ENCODE results near the gene NKAP.
"Not testable (repeated sequence)": the region's sequence is repeated elsewhere in the genome, so short reads cannot be mapped to it uniquely, and the experiment has no call there.

DNA sequence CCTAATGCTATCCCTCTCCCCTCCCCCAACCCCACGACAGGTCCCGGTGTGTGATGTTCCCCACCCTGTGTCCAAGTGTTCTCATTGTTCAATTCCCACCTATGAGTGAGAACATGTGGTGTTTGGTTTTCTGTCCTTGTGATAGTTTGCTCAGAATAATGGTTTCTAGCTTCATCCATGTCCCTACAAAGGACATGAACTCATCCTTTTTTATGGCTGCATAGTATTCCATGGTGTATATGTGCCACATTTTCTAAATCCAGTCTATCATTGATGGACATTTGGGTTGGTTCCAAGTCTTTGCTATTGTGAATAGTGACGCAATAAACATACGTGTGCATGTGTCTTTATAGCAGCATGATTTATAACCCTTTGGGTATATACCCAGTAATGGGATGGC, 33.6 kb upstream of the NKAP start:
- TF ChIP-seq, protein P1, sequence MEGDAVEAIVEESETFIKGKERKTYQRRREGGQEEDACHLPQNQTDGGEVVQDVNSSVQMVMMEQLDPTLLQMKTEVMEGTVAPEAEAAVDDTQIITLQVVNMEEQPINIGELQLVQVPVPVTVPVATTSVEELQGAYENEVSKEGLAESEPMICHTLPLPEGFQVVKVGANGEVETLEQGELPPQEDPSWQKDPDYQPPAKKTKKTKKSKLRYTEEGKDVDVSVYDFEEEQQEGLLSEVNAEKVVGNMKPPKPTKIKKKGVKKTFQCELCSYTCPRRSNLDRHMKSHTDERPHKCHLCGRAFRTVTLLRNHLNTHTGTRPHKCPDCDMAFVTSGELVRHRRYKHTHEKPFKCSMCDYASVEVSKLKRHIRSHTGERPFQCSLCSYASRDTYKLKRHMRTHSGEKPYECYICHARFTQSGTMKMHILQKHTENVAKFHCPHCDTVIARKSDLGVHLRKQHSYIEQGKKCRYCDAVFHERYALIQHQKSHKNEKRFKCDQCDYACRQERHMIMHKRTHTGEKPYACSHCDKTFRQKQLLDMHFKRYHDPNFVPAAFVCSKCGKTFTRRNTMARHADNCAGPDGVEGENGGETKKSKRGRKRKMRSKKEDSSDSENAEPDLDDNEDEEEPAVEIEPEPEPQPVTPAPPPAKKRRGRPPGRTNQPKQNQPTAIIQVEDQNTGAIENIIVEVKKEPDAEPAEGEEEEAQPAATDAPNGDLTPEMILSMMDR (IDR thresholded peaks at IDR 0.05; ENCODE audit: poor library complexity, severe bottlenecking): not testable (repeated sequence)
- TF ChIP-seq SMC3 (conservative IDR thresholded peaks at IDR 0.05; ENCODE audit: poor library complexity); TAF1 (IDR thresholded peaks at IDR 0.05; ENCODE audit: low read depth); EP300 (conservative IDR thresholded peaks at IDR 0.05; ENCODE audit: poor library complexity, severe bottlenecking); RAD21 (conservative IDR thresholded peaks at IDR 0.05); EZH2 (IDR thresholded peaks at IDR 0.05; ENCODE audit: borderline replicate concordance, insufficient read depth, low read length, poor library complexity, severe bottlenecking): not testable (repeated sequence)
- TF ChIP-seq, protein P2, sequence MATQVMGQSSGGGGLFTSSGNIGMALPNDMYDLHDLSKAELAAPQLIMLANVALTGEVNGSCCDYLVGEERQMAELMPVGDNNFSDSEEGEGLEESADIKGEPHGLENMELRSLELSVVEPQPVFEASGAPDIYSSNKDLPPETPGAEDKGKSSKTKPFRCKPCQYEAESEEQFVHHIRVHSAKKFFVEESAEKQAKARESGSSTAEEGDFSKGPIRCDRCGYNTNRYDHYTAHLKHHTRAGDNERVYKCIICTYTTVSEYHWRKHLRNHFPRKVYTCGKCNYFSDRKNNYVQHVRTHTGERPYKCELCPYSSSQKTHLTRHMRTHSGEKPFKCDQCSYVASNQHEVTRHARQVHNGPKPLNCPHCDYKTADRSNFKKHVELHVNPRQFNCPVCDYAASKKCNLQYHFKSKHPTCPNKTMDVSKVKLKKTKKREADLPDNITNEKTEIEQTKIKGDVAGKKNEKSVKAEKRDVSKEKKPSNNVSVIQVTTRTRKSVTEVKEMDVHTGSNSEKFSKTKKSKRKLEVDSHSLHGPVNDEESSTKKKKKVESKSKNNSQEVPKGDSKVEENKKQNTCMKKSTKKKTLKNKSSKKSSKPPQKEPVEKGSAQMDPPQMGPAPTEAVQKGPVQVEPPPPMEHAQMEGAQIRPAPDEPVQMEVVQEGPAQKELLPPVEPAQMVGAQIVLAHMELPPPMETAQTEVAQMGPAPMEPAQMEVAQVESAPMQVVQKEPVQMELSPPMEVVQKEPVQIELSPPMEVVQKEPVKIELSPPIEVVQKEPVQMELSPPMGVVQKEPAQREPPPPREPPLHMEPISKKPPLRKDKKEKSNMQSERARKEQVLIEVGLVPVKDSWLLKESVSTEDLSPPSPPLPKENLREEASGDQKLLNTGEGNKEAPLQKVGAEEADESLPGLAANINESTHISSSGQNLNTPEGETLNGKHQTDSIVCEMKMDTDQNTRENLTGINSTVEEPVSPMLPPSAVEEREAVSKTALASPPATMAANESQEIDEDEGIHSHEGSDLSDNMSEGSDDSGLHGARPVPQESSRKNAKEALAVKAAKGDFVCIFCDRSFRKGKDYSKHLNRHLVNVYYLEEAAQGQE (IDR thresholded peaks at IDR 0.05; ENCODE audit: borderline replicate concordance): not testable (repeated sequence)
